GM10248 (cell line): ENCODE measurements around the gene XPA.
A peak's percentile ranks its signal among the peaks of the same experiment; 100 is the strongest.

Experiments used
- CTCF ChIA-PET: fragments of 300-600 bp; sonication (Branson Sonifier 250); formaldehyde crosslinking; extraction: SDS; loops from one replicate; lab custom pipeline; 2021; ENCODE audit warnings: antibody characterized with exemption; lab: Yijun Ruan, JAX
- POLR2A ChIA-PET: fragments of 350-650 bp; sonication (Branson Sonifier 250); formaldehyde crosslinking; extraction: SDS; loops from one replicate; lab custom pipeline; 2020; ENCODE audit warnings: antibody characterized with exemption; lab: Yijun Ruan, JAX
- DNase-seq: peaks from one replicate; pipeline ENCODE4 v3.0.0; 2012; ENCODE audit errors: extremely low spot score
- TF ChIP-seq, protein P1 (sequence below): IDR thresholded peaks from 2 replicates; pipeline ENCODE4 v1.5.1; 2012; ENCODE audit warnings: mild to moderate bottlenecking, low read depth; ENCODE audit errors: extremely low read depth, missing control alignments, control extremely low read depth

Gene XPA

DNA sequence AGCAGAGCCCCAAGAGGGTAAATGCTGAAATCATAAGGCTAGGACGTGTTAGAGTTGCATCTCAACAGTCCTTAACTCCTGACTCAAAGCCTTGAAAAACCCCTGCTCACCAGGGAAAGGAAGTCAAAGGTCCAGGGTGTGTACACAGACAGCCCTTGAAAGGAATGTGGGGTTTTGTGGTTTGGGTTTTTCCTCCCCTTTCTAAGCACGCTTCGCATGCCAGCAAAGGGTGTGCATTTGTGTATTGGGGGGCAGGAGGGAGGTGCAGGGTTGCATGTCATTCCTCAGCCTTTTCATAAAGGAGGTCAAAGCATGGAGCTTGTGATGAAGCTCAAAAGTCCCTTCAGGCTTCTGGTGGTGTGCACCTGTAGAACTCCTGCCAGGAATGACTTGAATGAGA lies 17.3 kb upstream of the XPA start:
- no peak for DNase-seq
- TF ChIP-seq, protein P1, sequence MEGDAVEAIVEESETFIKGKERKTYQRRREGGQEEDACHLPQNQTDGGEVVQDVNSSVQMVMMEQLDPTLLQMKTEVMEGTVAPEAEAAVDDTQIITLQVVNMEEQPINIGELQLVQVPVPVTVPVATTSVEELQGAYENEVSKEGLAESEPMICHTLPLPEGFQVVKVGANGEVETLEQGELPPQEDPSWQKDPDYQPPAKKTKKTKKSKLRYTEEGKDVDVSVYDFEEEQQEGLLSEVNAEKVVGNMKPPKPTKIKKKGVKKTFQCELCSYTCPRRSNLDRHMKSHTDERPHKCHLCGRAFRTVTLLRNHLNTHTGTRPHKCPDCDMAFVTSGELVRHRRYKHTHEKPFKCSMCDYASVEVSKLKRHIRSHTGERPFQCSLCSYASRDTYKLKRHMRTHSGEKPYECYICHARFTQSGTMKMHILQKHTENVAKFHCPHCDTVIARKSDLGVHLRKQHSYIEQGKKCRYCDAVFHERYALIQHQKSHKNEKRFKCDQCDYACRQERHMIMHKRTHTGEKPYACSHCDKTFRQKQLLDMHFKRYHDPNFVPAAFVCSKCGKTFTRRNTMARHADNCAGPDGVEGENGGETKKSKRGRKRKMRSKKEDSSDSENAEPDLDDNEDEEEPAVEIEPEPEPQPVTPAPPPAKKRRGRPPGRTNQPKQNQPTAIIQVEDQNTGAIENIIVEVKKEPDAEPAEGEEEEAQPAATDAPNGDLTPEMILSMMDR, result no peak
- ChIA-PET POLR2A (no interaction called here), CTCF (interaction anchor here (0.8 to 1.2 kb wide), 3 partner anchors 186 to 192 kb away, joined by 3 to 4 read pairs (median 3); no protein-coding TSS in a partner anchor)

DNA sequence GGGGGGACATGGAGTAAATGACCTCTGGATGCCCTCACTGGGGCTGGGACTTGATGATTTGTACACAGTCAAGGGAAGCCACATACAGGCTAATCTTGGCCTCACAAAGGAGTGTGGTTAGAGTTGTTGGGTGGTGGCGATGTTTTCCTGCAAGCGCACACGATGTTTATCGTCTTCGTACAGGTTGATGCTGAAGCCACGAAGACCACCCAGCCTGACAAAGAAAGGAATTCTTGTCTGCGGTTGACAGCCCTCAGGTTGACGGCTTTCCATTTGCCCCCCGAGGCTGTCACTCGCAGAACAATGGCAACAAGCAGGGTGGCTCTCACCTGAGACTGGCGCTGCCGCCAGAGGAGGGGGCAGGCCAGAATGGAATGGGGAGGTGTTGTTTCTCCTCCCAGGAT lies 14.1 kb upstream of the XPA start:
- no peak for DNase-seq
- ChIA-PET CTCF (interaction anchor here (1.3 to 2.7 kb wide), 2 partner anchors 12 to 26 kb away, joined by 4 to 10 read pairs; no protein-coding TSS in a partner anchor), POLR2A (no interaction called here)
- TF ChIP-seq, protein P1, result no peak

DNA sequence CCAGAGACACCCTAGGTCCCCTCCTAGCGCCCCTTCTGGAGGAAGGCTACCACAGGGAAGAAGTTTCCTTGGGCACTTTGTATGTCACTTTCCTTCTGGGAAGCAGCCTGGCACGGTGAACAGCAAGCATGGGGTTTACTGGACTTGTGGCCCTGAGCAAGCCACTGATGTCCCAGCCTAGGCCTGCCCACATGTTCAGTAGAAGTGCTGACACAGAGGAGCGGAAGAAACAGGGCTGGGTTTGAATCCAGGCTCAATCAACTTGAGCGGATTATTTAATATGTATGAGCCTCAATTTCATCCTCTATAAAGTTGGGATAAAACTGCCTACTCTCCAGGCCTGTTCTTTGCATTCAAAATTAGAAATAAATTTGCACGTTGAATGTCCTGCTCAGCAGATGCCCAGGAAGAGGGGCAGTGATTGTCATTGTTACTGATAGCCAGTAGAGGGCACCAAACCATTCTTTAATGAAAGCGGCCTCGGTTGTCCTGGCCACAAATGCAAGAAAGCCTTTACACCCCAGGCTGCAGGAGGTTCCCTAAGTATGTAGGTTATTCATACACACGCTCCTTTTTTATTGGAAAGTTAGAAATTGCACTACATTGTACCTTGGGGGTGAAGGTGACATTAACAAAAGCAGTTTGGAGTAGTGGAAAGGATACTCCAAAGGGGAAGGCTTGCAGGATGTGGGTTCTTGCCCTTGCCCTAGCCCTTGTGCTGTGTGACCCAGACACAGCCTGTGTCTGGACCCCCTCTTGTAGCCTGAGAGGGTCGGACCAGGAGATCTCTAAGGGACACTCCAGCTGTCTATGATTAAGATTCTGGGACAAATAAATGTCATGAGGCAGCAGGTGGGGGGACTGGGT lies 13.4 kb upstream of the XPA start:
- POLR2A ChIA-PET, result no interaction called here
- DNase-seq, result peak; percentile 81
- CTCF ChIA-PET, result interaction anchor here (2.7 kb wide), 1 partner anchor 11 kb away, joined by 10 read pairs; no protein-coding TSS in a partner anchor
- TF ChIP-seq, protein P1, result peak; percentile 82

DNA sequence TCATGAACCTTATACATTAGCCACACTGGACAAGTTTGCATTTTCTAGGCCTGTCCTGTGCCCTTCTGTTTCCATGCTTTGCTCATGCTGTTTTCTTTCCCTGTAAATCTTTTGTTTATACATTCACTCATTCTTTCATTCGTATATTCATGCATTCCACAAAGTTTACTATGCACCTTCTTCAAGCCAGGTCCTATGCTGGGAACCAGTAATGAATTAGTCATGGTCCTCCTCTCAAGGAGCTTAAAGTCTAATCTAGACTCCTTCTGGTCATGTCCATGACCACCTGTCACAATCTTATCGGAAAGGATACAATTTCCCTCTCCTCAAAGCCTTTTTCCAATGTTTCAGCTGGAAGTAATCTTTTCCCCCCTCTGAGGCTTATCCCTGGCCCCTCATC lies 9.1 kb upstream of the XPA start:
- ChIA-PET POLR2A (no interaction called here), CTCF (interaction anchor here (0.9 to 1.5 kb wide), 3 partner anchors 9 to 238 kb away, joined by 3 to 5 read pairs (median 4); partner anchors contain the start of gene XPA)
- DNase-seq, result no peak
- TF ChIP-seq, protein P1, result no peak

DNA sequence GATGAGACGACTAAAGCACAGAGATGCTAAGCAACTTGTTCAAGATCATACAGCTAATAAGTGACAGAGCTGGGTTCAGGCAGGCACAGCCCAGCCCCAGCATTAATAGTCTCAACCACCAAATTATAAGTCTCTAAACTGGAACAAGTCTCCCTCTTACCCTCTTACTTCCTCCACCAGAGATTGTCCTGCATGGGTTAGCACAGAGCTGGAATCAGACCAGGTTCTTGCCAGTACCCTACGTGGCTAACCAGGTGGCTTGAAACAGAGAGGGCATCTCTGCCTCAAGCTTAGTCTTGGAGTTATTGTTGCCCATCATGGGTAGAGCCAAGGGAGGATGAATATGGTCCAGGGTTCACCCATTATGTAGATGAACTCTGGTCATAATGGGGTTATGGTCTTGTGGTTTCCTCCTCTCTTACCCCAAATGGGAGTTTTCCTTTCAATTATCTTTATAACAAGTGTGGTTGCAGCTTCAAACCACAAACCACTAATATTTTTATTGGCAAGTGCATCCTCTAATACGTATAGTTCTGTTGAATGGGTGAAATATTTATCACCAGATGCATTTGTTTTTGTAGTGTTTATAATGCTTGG lies 8.3 kb upstream of the XPA start:
- ChIA-PET POLR2A (no interaction called here), CTCF (interaction anchor here (0.9 to 1.5 kb wide), 4 partner anchors 8 to 237 kb away, joined by 3 to 5 read pairs (median 4); partner anchors contain the start of gene XPA)
- no peak for DNase-seq
- TF ChIP-seq, protein P1, result no peak

DNA sequence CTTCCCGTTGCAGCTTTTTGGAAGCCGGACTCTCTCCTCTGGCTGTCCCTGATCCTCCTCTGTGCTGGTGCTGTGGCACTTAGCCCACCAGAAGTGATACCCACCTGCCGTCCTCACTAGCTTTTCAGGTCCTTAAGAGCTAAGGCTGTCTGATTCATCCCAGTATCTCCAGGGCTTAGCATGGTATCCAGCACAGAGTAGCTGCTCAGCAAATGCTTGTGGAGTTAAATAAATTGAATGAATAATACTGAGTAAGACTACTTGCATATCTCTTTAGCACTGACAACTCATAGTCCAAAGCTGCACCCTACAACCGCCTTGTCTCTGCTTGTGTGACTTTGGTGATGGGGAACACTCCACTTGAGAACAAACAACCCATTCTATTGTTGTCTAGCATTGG lies 7.7 kb upstream of the XPA start:
- ChIA-PET POLR2A (no interaction called here), CTCF (interaction anchor here (1.1 to 1.5 kb wide), 3 partner anchors 8 to 197 kb away, joined by 3 to 5 read pairs (median 4); partner anchors contain the start of gene XPA)
- DNase-seq, result no peak
- TF ChIP-seq, protein P1, result no peak
